PFSK-1 (cell line): ENCODE data around the gene DHDDS.

Experiments
- FOXP2 ChIP-seq: optimal IDR thresholded peaks from 2 replicates; pipeline ENCODE3; 2011; ENCODE audit warnings: borderline replicate concordance, control low read depth, inconsistent platforms; ENCODE audit not compliant: insufficient read depth; ENCODE audit errors: extremely low read length, extremely low read depth
- POLR2AphosphoS5 ChIP-seq: IDR thresholded peaks from 2 replicates; pipeline ENCODE4 v1.6.1; 2012; ENCODE audit warnings: low read depth, mild to moderate bottlenecking, control low read depth, low read length, moderate library complexity
- SIN3A ChIP-seq: IDR thresholded peaks from 2 replicates; pipeline ENCODE4 v1.6.1; 2012; ENCODE audit warnings: mild to moderate bottlenecking, low read length, moderate library complexity, borderline replicate concordance; ENCODE audit not compliant: insufficient read depth
- TAF1 ChIP-seq: IDR thresholded peaks from 2 replicates; pipeline ENCODE4 v1.6.1; 2012; ENCODE audit warnings: low read length, control low read depth, borderline replicate concordance; ENCODE audit not compliant: insufficient read depth
- TF ChIP-seq, protein P1 (sequence below), 2 experiments: IDR thresholded peaks; 2 replicates each; pipeline versions ENCODE4 v1.6.1 to v1.8.0; 2011 to 2012; ENCODE audit warnings: low read depth in 2 of 2, low read length in 2 of 2, control low read depth in 1 of 2, inconsistent platforms in 1 of 2, mild to moderate bottlenecking in 1 of 2, moderate library complexity in 1 of 2; ENCODE audit not compliant: insufficient read depth in 1 of 2

Gene DHDDS

DNA sequence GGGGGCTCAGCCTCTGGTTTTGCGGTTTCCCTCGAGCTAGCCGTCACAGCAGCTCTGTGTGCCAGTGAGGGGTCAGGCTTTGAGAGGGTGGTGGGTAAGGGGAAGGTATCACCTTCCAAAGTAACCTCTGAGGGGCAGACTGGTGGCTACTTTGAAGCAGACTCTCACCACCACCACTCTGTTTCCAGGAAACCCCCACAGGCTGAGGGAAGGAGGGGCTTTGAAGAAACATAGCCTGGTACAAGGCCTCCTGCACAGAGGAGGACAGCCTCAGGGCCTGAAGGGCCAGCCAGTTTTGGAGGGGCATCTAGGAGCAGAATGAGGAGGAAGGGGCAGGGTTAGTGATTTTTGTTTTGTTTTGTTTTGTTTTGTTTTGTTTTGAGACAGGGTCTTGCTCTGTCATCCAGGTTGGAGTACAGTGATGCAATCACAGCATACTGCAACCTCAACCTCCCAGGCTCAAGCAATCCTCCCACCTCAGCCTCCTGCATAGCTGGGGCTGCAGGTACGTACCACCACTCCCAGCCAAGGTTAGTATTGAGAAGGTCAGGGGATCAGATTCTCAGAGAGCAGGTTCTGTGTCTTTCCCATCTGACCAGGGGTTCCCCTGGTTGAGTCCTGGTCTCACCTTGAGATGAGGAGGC, 42.4 kb upstream of the DHDDS start:
- no peak for TF ChIP-seq TAF1
- no peak for TF ChIP-seq FOXP2
- TF ChIP-seq SIN3A, result no peak

DNA sequence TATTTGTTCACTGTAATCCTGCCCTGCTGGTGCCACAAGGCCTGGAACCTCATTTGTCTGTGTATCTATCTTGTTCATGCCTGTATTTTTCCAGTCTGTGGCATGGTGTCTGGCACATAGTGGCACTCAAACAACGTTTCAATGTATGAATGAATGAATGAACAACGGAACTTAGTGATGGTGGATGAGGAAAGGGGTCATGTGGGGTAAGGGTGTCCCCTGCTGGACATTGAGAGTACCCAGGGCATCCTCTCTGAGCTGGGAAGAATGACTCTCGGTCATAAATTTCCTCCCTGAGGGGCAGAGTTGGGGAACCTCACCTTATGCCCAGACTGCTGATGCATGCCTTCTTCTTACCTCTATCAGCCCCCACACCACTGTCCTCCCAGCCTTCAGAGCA, 40.7 kb upstream of the DHDDS start:
- TF ChIP-seq POLR2AphosphoS5 (no peak), TAF1 (no peak), SIN3A (no peak), FOXP2 (no peak)
- TF ChIP-seq, protein P1, sequence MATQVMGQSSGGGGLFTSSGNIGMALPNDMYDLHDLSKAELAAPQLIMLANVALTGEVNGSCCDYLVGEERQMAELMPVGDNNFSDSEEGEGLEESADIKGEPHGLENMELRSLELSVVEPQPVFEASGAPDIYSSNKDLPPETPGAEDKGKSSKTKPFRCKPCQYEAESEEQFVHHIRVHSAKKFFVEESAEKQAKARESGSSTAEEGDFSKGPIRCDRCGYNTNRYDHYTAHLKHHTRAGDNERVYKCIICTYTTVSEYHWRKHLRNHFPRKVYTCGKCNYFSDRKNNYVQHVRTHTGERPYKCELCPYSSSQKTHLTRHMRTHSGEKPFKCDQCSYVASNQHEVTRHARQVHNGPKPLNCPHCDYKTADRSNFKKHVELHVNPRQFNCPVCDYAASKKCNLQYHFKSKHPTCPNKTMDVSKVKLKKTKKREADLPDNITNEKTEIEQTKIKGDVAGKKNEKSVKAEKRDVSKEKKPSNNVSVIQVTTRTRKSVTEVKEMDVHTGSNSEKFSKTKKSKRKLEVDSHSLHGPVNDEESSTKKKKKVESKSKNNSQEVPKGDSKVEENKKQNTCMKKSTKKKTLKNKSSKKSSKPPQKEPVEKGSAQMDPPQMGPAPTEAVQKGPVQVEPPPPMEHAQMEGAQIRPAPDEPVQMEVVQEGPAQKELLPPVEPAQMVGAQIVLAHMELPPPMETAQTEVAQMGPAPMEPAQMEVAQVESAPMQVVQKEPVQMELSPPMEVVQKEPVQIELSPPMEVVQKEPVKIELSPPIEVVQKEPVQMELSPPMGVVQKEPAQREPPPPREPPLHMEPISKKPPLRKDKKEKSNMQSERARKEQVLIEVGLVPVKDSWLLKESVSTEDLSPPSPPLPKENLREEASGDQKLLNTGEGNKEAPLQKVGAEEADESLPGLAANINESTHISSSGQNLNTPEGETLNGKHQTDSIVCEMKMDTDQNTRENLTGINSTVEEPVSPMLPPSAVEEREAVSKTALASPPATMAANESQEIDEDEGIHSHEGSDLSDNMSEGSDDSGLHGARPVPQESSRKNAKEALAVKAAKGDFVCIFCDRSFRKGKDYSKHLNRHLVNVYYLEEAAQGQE (IDR thresholded peaks at IDR 0.05; ENCODE audit: insufficient read depth in 1 of 2, low read depth in 2 of 2, low read length in 2 of 2), result no peak

DNA sequence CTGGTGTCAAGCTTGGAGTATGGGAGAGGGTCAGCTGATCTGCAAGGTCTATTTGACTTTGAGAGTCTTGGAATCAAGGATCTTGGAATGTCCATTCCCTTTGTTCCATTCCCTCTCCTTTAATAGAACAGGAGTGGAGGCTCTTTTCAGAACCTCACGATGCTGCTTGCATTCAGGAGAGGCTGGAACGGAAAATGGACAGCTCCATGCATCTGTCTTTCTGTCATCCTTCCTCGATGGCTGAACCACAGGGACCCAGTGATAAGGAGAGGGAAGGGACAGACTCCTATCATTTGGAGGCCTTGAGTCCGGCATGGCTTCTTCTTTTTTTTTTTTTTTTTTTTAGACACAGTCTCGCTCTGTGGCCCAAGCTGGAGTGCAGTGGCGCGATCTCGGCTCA, 36.4 kb upstream of the DHDDS start:
- TF ChIP-seq FOXP2 (no peak), SIN3A (no peak), TAF1 (no peak), POLR2AphosphoS5 (no peak)
- TF ChIP-seq, protein P1 (IDR thresholded peaks at IDR 0.05; ENCODE audit: insufficient read depth in 1 of 2, low read depth in 2 of 2, low read length in 2 of 2), result no peak

DNA sequence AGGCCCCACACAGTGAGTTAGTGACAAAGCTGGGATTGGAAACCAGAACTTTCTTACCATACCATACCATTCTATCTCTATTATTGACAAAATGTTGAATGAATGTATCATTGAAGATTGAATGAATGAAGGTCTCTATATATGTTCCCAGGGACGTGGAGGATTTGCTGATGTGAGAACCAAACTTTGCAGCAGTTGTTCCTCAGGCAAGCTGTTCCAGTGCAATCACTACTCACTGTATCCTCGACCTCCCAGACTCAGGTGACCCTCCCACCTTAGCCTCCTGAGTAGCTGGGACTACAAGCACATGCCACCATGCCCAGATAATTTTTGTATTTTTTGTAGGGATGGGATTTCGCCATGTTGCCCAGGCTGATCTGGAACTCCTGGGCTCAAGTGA, 33.1 kb upstream of the DHDDS start:
- TF ChIP-seq TAF1, result no peak
- no peak for TF ChIP-seq SIN3A
- TF ChIP-seq FOXP2, result no peak
- TF ChIP-seq, protein P1 (IDR thresholded peaks at IDR 0.05; ENCODE audit: insufficient read depth in 1 of 2, low read depth in 2 of 2, low read length in 2 of 2), result no peak
- TF ChIP-seq POLR2AphosphoS5, result no peak

DNA sequence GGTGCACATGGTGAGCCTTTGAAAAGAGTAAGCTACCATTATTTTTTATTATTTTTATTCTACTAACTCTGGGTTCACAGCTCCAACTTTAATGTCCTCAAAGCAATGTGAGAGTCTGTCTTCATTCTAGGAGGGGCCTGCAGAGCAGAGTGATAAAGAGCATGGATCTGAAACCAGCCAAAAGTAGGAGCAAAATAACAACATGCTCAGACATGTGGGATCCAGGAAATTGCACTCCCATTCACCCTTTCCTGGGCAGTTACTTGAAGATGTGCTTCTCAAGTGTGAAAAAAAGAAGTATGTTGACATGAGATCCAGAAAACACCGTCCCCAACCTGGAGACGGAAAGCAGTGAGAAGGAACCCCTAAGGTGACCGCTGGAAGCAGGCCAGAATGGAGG, 30.2 kb upstream of the DHDDS start:
- TF ChIP-seq FOXP2 (no peak), POLR2AphosphoS5 (no peak), SIN3A (no peak), TAF1 (no peak)
- TF ChIP-seq, protein P1 (IDR thresholded peaks at IDR 0.05; ENCODE audit: insufficient read depth in 1 of 2, low read depth in 2 of 2, low read length in 2 of 2), result no peak
